Measurements from ENCODE around the gene GEN1. TPM values are rescaled to one million over a fixed set of nuclear protein-coding genes. Genes with fewer than 3 reads are reported as not detected.

GEN1 gene
- total and polyA plus RNA-seq, 5 donors: 1.5 to 5.5 (median 4.0) TPM

GRCh38 chr2:17827316-17827715 is 73.4 kb downstream of the GEN1 start:
- WGBS: 94% methylated on average over 5 of the region's 5 CpGs
- ATAC-seq (no peak), DNase-seq (no peak)
- Histone ChIP-seq H3K27me3 (ENCODE audit: control insufficient read depth, insufficient read depth) (no peaks in the 10 kb centered on the region), H3K27ac (ENCODE audit: low read length) (no peak overlapping the region), H3K9me3 (ENCODE audit: control insufficient read depth, low read length) (no peaks in the 10 kb centered on the region), H3K4me3 (ENCODE audit: low read length) (no peak overlapping the region), H3K4me1 (ENCODE audit: control insufficient read depth, insufficient read depth, low read length) (no peaks in the 10 kb centered on the region)
- intact Hi-C loops (cut with DNase I): loop anchor here in 3 of 4 donors (10.0 kb wide), 2 partner anchors 73 to 113 kb away; partner anchors contain the start of genes GEN1 (in 2 of the 3) and SMC6 (in 2 of the 3)

GRCh38 chr2:17827785-17828184 is 73.8 kb downstream of the GEN1 start:
- no peaks in the 10 kb centered on the region for H3K4me1 ChIP-seq (ENCODE audit: control insufficient read depth, insufficient read depth, low read length)
- WGBS: 94% methylated on average over 2 of the region's 2 CpGs
- no peak overlapping the region for H3K27ac ChIP-seq (ENCODE audit: low read length)
- H3K9me3 ChIP-seq (ENCODE audit: control insufficient read depth, low read length): no peaks in the 10 kb centered on the region
- H3K4me3 ChIP-seq (ENCODE audit: low read length): no peak overlapping the region
- intact Hi-C loops (cut with DNase I): loop anchor here in 3 of 4 donors (10.0 kb wide), 2 partner anchors 73 to 113 kb away; partner anchors contain the start of genes GEN1 (in 2 of the 3) and SMC6 (in 2 of the 3)
- no peak for DNase-seq
- no peak for ATAC-seq
- no peaks in the 10 kb centered on the region for H3K27me3 ChIP-seq (ENCODE audit: control insufficient read depth, insufficient read depth)

DNA sequence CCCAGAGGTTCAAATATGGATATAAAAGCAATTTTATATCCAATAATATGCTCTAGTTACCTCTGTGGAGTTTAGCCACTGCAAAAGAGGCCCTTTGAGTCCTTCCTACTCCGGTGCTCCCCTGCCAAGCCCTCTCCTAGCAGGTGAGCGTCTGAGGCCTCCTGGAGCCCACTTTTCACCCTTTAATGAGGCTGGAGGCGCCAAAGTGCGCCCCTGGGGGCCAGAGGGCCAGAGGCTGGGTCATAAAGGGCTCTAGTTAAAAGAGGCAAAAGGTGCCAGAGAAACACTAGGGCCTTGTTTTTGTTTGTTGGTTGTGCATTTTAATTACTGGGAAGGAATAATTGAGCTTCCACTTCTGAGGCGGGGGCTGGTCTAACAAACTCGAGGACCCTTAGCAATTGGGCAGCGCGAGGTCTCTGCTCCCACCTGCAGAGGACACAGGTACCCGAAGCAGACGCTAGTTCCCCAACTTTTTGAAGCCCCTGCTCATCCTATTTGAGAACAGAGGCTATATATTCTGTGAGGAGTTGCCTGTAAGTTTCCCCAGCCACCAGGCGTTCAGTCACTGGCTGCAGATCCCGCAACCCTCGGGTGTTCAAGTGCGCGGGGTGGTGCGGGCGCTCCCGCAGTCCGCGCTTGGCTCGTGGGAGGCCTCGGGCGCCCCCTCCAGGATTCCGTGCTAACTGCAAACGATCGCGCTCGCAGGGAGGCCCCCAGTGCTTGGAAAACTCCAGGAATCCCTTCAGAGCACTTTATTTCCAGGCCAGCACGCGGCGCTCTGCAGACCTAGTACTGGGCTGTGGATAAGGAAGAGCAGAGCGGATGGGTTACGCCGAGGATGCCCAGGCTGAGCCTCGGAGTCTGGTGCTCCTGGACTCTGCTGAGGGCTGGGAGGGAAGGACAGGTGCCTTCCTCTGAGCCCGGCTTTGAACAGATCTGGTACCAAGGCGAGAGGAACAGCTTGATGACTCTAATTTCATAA is 76.4 kb downstream of the GEN1 start:
- Histone ChIP-seq H3K4me3 (ENCODE audit: low read length) (no peak overlapping the region), H3K27me3 (ENCODE audit: control insufficient read depth, insufficient read depth) (no peaks in the 10 kb centered on the region), H3K4me1 (ENCODE audit: control insufficient read depth, insufficient read depth, low read length) (no peaks in the 10 kb centered on the region), H3K9me3 (ENCODE audit: control insufficient read depth, low read length) (no peaks in the 10 kb centered on the region), H3K27ac (ENCODE audit: low read length) (no peak overlapping the region)
- intact Hi-C loops (cut with DNase I): loop anchor here in 1 of 4 donors (5.0 kb wide), 1 partner anchor 108 kb away; no protein-coding TSS in a partner anchor
- 13% methylated on average over 37 of the region's 37 CpGs for WGBS
- ATAC-seq (peak; percentile 84 to 97), DNase-seq (peak; percentile 65 to 89 (median 87))

GRCh38 chr2:17835516-17835915 is 81.6 kb downstream of the GEN1 start:
- Histone ChIP-seq H3K27me3 (ENCODE audit: control insufficient read depth, insufficient read depth) (no peaks in the 10 kb centered on the region), H3K4me1 (ENCODE audit: control insufficient read depth, insufficient read depth, low read length) (no peaks in the 10 kb centered on the region), H3K9me3 (ENCODE audit: control insufficient read depth, low read length) (no peaks in the 10 kb centered on the region), H3K4me3 (ENCODE audit: low read length) (no peak overlapping the region), H3K27ac (ENCODE audit: low read length) (no peak overlapping the region)
- WGBS: 31% methylated on average over 2 of the region's 2 CpGs
- intact Hi-C loops (cut with DNase I): no loop called here
- ATAC-seq: no peak
- DNase-seq: no peak

Other genes with a start within 250 kb of the GEN1 start
- gene RAD51AP2, start 235.7 kb upstream of the GEN1 start, total RNA-seq: under 1 TPM; 0.25 to 0.51 (median 0.37) TPM
- gene RAD51AP2, start 235.7 kb upstream of the GEN1 start, polyA plus RNA-seq: 0.14 TPM
- gene VSNL1, start 213.4 kb upstream of the GEN1 start, total RNA-seq: 10 to 100 TPM; 26.5 to 39.3 (median 36.0) TPM
- gene VSNL1, start 213.4 kb upstream of the GEN1 start, polyA plus RNA-seq: 36.8 TPM
- 10 to 100 TPM; 11.9 to 14.6 (median 13.1) TPM for gene SMC6, start 328 bp upstream of the GEN1 start, total RNA-seq
- 10.0 TPM for gene SMC6, start 328 bp upstream of the GEN1 start, polyA plus RNA-seq
- not detected for gene MSGN1, start 62.3 kb downstream of the GEN1 start, total RNA-seq
- not detected for gene MSGN1, start 62.3 kb downstream of the GEN1 start, polyA plus RNA-seq
- gene KCNS3, start 124.5 kb downstream of the GEN1 start, total RNA-seq: 1 to 10 TPM; 3.0 to 4.3 (median 3.5) TPM
- gene KCNS3, start 124.5 kb downstream of the GEN1 start, polyA plus RNA-seq: 1.3 TPM

All from right cardiac atrium (tissue), 5 donors.